K562 (cell line): ENCODE results near the gene ZNF467. TPM values are rescaled to one million over a fixed set of nuclear protein-coding genes. Genes with fewer than 3 reads are reported as not detected.

Experiments
- MLX ChIP-seq, 2 experiments: fragments of 450-650 bp in 1 of 2; sonication (generic) in 1 of 2; formaldehyde crosslinking; conservative IDR thresholded peaks; 2 replicates each; pipeline versions ENCODE4 v1.4.0 to v1.8.1; 2020 to 2022; ENCODE audit warnings: mild to moderate bottlenecking in 1 of 2, missing genetic modification reagents in 1 of 2
- NKRF ChIP-seq: fragments of 450-650 bp; IDR thresholded peaks from 2 replicates; pipeline ENCODE4 v1.6.1; 2016; ENCODE audit warnings: borderline replicate concordance
- RBBP5 ChIP-seq: fragments of 200-600 bp; sonication (generic); IDR thresholded peaks from 2 replicates; pipeline ENCODE4 v1.6.1; 2012; ENCODE audit warnings: borderline replicate concordance, mild to moderate bottlenecking, low read length, control low read depth, inconsistent platforms; ENCODE audit not compliant: insufficient read depth, poor library complexity, severe bottlenecking
- TAL1 ChIP-seq: fragments of 450-650 bp; IDR thresholded peaks from 2 replicates; pipeline ENCODE4 v1.6.1; 2016; ENCODE audit warnings: mild to moderate bottlenecking
- ZBTB26 ChIP-seq: fragments of 450-650 bp; formaldehyde crosslinking; IDR thresholded peaks from 2 replicates; pipeline ENCODE4 v1.4.0; 2022; ENCODE audit warnings: missing genetic modification characterization
- polyA plus RNA-seq, 8 experiments: library from polyadenylated mRNA; depleted of rRNA in 4 of 8; stranded (reverse) in 5 of 8; unstranded in 3 of 8; fragments of >200 nt; fragmentation: Nextera tagmentation in 2 of 8; fragmentation: Illumina TruSeq in 1 of 8; extraction: Ambion mirVana in 2 of 8; extraction: Trizol in 1 of 8; gene quantifications; 2 replicates each; pipeline versions ENCODE4 v1.2.1 to v1.2.3, GENCODE V29; 2011 to 2014; ENCODE audit warnings: inconsistent platforms in 1 of 8, missing spikeins in 1 of 8
- total RNA-seq, 7 experiments: library from RNA; depleted of rRNA in 6 of 7; stranded (reverse); fragments of >200 nt in 6 of 7; fragmentation: Illumina TruSeq in 2 of 7; extraction: Trizol in 2 of 7; gene quantifications; 2 replicates each; pipeline versions ENCODE4 v1.2.1 to v1.2.3, GENCODE V29; 2011 to 2021; ENCODE audit warnings: low replicate concordance in 1 of 7
- TF ChIP-seq, protein P1 (sequence below), 2 experiments: fragments of 450-650 bp in 1 of 2; sonication (generic) in 1 of 2; formaldehyde crosslinking in 1 of 2; IDR thresholded peaks; 2 replicates each; pipeline versions ENCODE4 v1.7.1 to v1.9.0; 2016 to 2022; ENCODE audit warnings: inconsistent platforms in 1 of 2, mild to moderate bottlenecking in 1 of 2, missing genetic modification reagents in 1 of 2
- TF ChIP-seq, protein P2 (sequence below): fragments of 450-650 bp; IDR thresholded peaks from 2 replicates; pipeline ENCODE4 v1.7.0; 2016; ENCODE audit warnings: borderline replicate concordance

Gene ZNF467
- total and polyA plus RNA-seq, 9 of the 15 experiments (the other 6 are each of a cell fraction or from before 2014, with no cell fraction given), result 0.32 to 14.2 (median 1.7) TPM

- TF ChIP-seq, protein P1, sequence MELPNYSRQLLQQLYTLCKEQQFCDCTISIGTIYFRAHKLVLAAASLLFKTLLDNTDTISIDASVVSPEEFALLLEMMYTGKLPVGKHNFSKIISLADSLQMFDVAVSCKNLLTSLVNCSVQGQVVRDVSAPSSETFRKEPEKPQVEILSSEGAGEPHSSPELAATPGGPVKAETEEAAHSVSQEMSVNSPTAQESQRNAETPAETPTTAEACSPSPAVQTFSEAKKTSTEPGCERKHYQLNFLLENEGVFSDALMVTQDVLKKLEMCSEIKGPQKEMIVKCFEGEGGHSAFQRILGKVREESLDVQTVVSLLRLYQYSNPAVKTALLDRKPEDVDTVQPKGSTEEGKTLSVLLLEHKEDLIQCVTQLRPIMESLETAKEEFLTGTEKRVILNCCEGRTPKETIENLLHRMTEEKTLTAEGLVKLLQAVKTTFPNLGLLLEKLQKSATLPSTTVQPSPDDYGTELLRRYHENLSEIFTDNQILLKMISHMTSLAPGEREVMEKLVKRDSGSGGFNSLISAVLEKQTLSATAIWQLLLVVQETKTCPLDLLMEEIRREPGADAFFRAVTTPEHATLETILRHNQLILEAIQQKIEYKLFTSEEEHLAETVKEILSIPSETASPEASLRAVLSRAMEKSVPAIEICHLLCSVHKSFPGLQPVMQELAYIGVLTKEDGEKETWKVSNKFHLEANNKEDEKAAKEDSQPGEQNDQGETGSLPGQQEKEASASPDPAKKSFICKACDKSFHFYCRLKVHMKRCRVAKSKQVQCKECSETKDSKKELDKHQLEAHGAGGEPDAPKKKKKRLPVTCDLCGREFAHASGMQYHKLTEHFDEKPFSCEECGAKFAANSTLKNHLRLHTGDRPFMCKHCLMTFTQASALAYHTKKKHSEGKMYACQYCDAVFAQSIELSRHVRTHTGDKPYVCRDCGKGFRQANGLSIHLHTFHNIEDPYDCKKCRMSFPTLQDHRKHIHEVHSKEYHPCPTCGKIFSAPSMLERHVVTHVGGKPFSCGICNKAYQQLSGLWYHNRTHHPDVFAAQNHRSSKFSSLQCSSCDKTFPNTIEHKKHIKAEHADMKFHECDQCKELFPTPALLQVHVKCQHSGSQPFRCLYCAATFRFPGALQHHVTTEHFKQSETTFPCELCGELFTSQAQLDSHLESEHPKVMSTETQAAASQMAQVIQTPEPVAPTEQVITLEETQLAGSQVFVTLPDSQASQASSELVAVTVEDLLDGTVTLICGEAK (IDR thresholded peaks at IDR 0.05), result no peak
- TF ChIP-seq, protein P1 (CRISPR knock-in tag; IDR thresholded peaks at IDR 0.05), result no peak
- TF ChIP-seq MLX (CRISPR knock-in tag; conservative IDR thresholded peaks at IDR 0.05) (no peak), ZBTB26 (CRISPR knock-in tag) (no peak), TAL1 (no peak), NKRF (no peak), RBBP5 (no peak)
- TF ChIP-seq, protein P2, sequence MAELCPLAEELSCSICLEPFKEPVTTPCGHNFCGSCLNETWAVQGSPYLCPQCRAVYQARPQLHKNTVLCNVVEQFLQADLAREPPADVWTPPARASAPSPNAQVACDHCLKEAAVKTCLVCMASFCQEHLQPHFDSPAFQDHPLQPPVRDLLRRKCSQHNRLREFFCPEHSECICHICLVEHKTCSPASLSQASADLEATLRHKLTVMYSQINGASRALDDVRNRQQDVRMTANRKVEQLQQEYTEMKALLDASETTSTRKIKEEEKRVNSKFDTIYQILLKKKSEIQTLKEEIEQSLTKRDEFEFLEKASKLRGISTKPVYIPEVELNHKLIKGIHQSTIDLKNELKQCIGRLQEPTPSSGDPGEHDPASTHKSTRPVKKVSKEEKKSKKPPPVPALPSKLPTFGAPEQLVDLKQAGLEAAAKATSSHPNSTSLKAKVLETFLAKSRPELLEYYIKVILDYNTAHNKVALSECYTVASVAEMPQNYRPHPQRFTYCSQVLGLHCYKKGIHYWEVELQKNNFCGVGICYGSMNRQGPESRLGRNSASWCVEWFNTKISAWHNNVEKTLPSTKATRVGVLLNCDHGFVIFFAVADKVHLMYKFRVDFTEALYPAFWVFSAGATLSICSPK, result no peak
Measured at GRCh38 chr7:149794661-149795060, 21.3 kb upstream of the ZNF467 start (continued).
